ENCODE measurements around the gene PAAF1. TPM values are rescaled to one million over a fixed set of nuclear protein-coding genes. Genes with fewer than 3 reads are reported as not detected.
"Not testable (repeated sequence)": the region's sequence is repeated elsewhere in the genome, so short reads cannot be mapped to it uniquely, and the experiment has no call there.

The PAAF1 gene
- total and polyA plus RNA-seq, 2 donors from 2014 or later: 18.2 to 31.4 TPM

GRCh38 chr11:73929388-73929787, 52.6 kb downstream of the PAAF1 start:
- intact Hi-C loops (cut with DNase I): no loop called here
- Histone ChIP-seq H3K4me1 (ENCODE audit: control insufficient read depth in 2 of 3, insufficient read depth in 2 of 3, low read depth in 1 of 3, low read length in 3 of 3) (no peaks in the 10 kb centered on the region), H3K9me3 (ENCODE audit: control insufficient read depth in 2 of 3, insufficient read depth in 1 of 3, low read length in 3 of 3) (no peaks in the 10 kb centered on the region), H3K9ac (ENCODE audit: low read length in 3 of 3) (no peak overlapping the region), H3K27me3 (ENCODE audit: control insufficient read depth, insufficient read depth, low read length) (no peaks in the 10 kb centered on the region), H3K36me3 (ENCODE audit: control insufficient read depth in 2 of 3, insufficient read depth in 3 of 3, low read length in 3 of 3) (peaks cover 4 to 31% (median 25%) of the 10 kb centered on the region in 3 donors), H3K27ac (ENCODE audit: low read depth in 2 of 2, low read length in 2 of 2) (no peak overlapping the region), H3K4me3 (ENCODE audit: low read length in 3 of 3) (no peak overlapping the region)
- TF ChIP-seq CTCF (IDR thresholded peaks at IDR 0.05; ENCODE audit: borderline replicate concordance, extremely low read depth, insufficient read depth): no peak
- FAIRE-seq (no peak), DNase-seq (no peak)

GRCh38 chr11:73931039-73931645, 54.3 kb downstream of the PAAF1 start:
- Histone ChIP-seq H3K9ac (ENCODE audit: low read length in 3 of 3) (no peak overlapping the region), H3K9me3 (ENCODE audit: control insufficient read depth in 2 of 3, insufficient read depth in 1 of 3, low read length in 3 of 3) (no peaks in the 10 kb centered on the region), H3K4me3 (ENCODE audit: low read length in 3 of 3) (no peak overlapping the region), H3K36me3 (ENCODE audit: control insufficient read depth in 2 of 3, insufficient read depth in 3 of 3, low read length in 3 of 3) (peaks cover 4 to 31% (median 25%) of the 10 kb centered on the region in 3 donors), H3K27me3 (ENCODE audit: control insufficient read depth, insufficient read depth, low read length) (no peaks in the 10 kb centered on the region), H3K27ac (ENCODE audit: low read depth in 2 of 2, low read length in 2 of 2) (no peak overlapping the region), H3K4me1 (ENCODE audit: control insufficient read depth in 2 of 3, insufficient read depth in 2 of 3, low read depth in 1 of 3, low read length in 3 of 3) (no peaks in the 10 kb centered on the region)
- DNase-seq: peak in 3 of 5 donors; percentile 16 to 70 (median 51)
- FAIRE-seq: no peak
- TF ChIP-seq CTCF (IDR thresholded peaks at IDR 0.05; ENCODE audit: borderline replicate concordance, extremely low read depth, insufficient read depth): peak; percentile 20
- intact Hi-C loops (cut with DNase I): no loop called here

GRCh38 chr11:73931951-73932350, 55.2 kb downstream of the PAAF1 start:
- intact Hi-C loops (cut with DNase I): no loop called here
- H3K4me3 ChIP-seq (ENCODE audit: low read length in 3 of 3): no peak overlapping the region
- no peak overlapping the region for H3K9ac ChIP-seq (ENCODE audit: low read length in 3 of 3)
- H3K27me3 ChIP-seq (ENCODE audit: control insufficient read depth, insufficient read depth, low read length): no peaks in the 10 kb centered on the region
- no peak for DNase-seq
- no peaks in the 10 kb centered on the region for H3K9me3 ChIP-seq (ENCODE audit: control insufficient read depth in 2 of 3, insufficient read depth in 1 of 3, low read length in 3 of 3)
- no peak for FAIRE-seq
- no peak for TF ChIP-seq CTCF (IDR thresholded peaks at IDR 0.05; ENCODE audit: borderline replicate concordance, extremely low read depth, insufficient read depth)
- no peaks in the 10 kb centered on the region for H3K4me1 ChIP-seq (ENCODE audit: control insufficient read depth in 2 of 3, insufficient read depth in 2 of 3, low read depth in 1 of 3, low read length in 3 of 3)
- no peak overlapping the region for H3K27ac ChIP-seq (ENCODE audit: low read depth in 2 of 2, low read length in 2 of 2)
- peaks cover 4 to 26% (median 23%) of the 10 kb centered on the region in 3 donors for H3K36me3 ChIP-seq (ENCODE audit: control insufficient read depth in 2 of 3, insufficient read depth in 3 of 3, low read length in 3 of 3)

- TF ChIP-seq CTCF (IDR thresholded peaks at IDR 0.05; ENCODE audit: borderline replicate concordance, extremely low read depth, insufficient read depth): no peak
- no peak overlapping the region for H3K4me3 ChIP-seq (ENCODE audit: low read length in 3 of 3)
- DNase-seq (no peak), FAIRE-seq (no peak)
- intact Hi-C loops (cut with DNase I): no loop called here
- peaks cover 2 to 18% (median 16%) of the 10 kb centered on the region in 3 donors for H3K36me3 ChIP-seq (ENCODE audit: control insufficient read depth in 2 of 3, insufficient read depth in 3 of 3, low read length in 3 of 3)
- no peaks in the 10 kb centered on the region for H3K4me1 ChIP-seq (ENCODE audit: control insufficient read depth in 2 of 3, insufficient read depth in 2 of 3, low read depth in 1 of 3, low read length in 3 of 3)
- H3K27me3 ChIP-seq (ENCODE audit: control insufficient read depth, insufficient read depth, low read length): no peaks in the 10 kb centered on the region
- H3K9ac ChIP-seq (ENCODE audit: low read length in 3 of 3): no peak overlapping the region
- H3K9me3 ChIP-seq (ENCODE audit: control insufficient read depth in 2 of 3, insufficient read depth in 1 of 3, low read length in 3 of 3): no peaks in the 10 kb centered on the region
- H3K27ac ChIP-seq (ENCODE audit: low read depth in 2 of 2, low read length in 2 of 2): no peak overlapping the region
Measured at GRCh38 chr11:73932781-73933180, 56.0 kb downstream of the PAAF1 start.

- H3K4me3 ChIP-seq (ENCODE audit: low read length in 3 of 3); H3K4me1 ChIP-seq (ENCODE audit: control insufficient read depth in 2 of 3, insufficient read depth in 2 of 3, low read depth in 1 of 3, low read length in 3 of 3); H3K27me3 ChIP-seq (ENCODE audit: control insufficient read depth, insufficient read depth, low read length); DNase-seq; H3K9me3 ChIP-seq (ENCODE audit: control insufficient read depth in 2 of 3, insufficient read depth in 1 of 3, low read length in 3 of 3); intact Hi-C loops (cut with DNase I); H3K27ac ChIP-seq (ENCODE audit: low read depth in 2 of 2, low read length in 2 of 2); H3K9ac ChIP-seq (ENCODE audit: low read length in 3 of 3); FAIRE-seq: not testable (repeated sequence)
- peaks cover 0 to 10% (median 8%) of the 10 kb centered on the region in 3 donors for H3K36me3 ChIP-seq (ENCODE audit: control insufficient read depth in 2 of 3, insufficient read depth in 3 of 3, low read length in 3 of 3)
Measured at GRCh38 chr11:73936047-73936446, 59.2 kb downstream of the PAAF1 start.

Data from kidney (tissue), 14 donors.